K562 (cell line): Measurements from ENCODE around the gene TBX6. TPM values are rescaled to one million over a fixed set of nuclear protein-coding genes. Genes with fewer than 3 reads are reported as not detected.

ENCODE experiments used
- ARID2 ChIP-seq: fragments of 450-650 bp; IDR thresholded peaks from 2 replicates; pipeline ENCODE4 v1.6.1; 2017; ENCODE audit warnings: antibody characterized with exemption, mild to moderate bottlenecking
- BCOR ChIP-seq: fragments of 450-650 bp; IDR thresholded peaks from 2 replicates; pipeline ENCODE4 v1.6.1; 2016
- CBX3 ChIP-seq, 2 experiments: IDR thresholded peaks; 1 replicate in 1 of 2; 2 replicates in 1 of 2; pipeline ENCODE4 v1.6.1; 2012; ENCODE audit warnings: inconsistent platforms in 2 of 2, low read length in 2 of 2, borderline replicate concordance in 1 of 2, control low read depth in 1 of 2
- ESRRA ChIP-seq: fragments of 450-650 bp; IDR thresholded peaks from 2 replicates; pipeline ENCODE4 v1.6.1; 2014; ENCODE audit warnings: low read depth, mild to moderate bottlenecking, moderate library complexity, borderline replicate concordance
- FOXP1 ChIP-seq: sonication (generic); formaldehyde crosslinking; IDR thresholded peaks from 2 replicates; pipeline ENCODE4 v1.8.0; 2022; ENCODE audit warnings: mild to moderate bottlenecking, missing genetic modification reagents
- IFI16 ChIP-seq: fragments of 250-450 bp; sonication (Bioruptor Pico); IDR thresholded peaks from 2 replicates; pipeline ENCODE4 v2.1.2; 2022; ENCODE audit warnings: mild to moderate bottlenecking, inconsistent platforms
- MAZ ChIP-seq, 2 experiments: fragments of 450-650 bp in 1 of 2; sonication (generic) in 1 of 2; formaldehyde crosslinking; IDR thresholded peaks in 1 of 2; conservative IDR thresholded peaks in 1 of 2; 2 replicates each; pipeline versions ENCODE4 v1.4.0 to v1.5.0; 2020; ENCODE audit warnings: mild to moderate bottlenecking in 1 of 2, missing genetic modification reagents in 1 of 2
- NELFE ChIP-seq: IDR thresholded peaks from 2 replicates; pipeline ENCODE4 v1.6.1; 2011; ENCODE audit warnings: mild to moderate bottlenecking; ENCODE audit not compliant: insufficient read depth, insufficient read length
- NFE2L1 ChIP-seq: fragments of 450-650 bp; IDR thresholded peaks from 2 replicates; pipeline ENCODE4 v1.6.1; 2016; ENCODE audit warnings: missing genetic modification characterization, low read depth, mild to moderate bottlenecking, missing compliant biosample characterization, moderate library complexity, borderline replicate concordance
- POLR2G ChIP-seq: fragments of 200-400 bp; formaldehyde crosslinking; IDR thresholded peaks from 2 replicates; pipeline ENCODE4 v1.6.1; 2017; ENCODE audit warnings: low read depth, mild to moderate bottlenecking, antibody characterized with exemption, low read length, moderate library complexity
- POLR3A ChIP-seq: IDR thresholded peaks from 2 replicates; pipeline ENCODE4 v1.6.1; 2011; ENCODE audit warnings: borderline replicate concordance, mild to moderate bottlenecking, moderate library complexity; ENCODE audit not compliant: insufficient read length, insufficient read depth; ENCODE audit errors: extremely low read depth
- RBM25 ChIP-seq: fragments of 200-400 bp; formaldehyde crosslinking; IDR thresholded peaks from 2 replicates; pipeline ENCODE4 v1.6.1; 2018; ENCODE audit warnings: low read length, low read depth, moderate library complexity; ENCODE audit not compliant: severe bottlenecking
- SMARCA5 ChIP-seq: fragments of 450-650 bp; IDR thresholded peaks from 2 replicates; pipeline ENCODE4 v1.6.1; 2016
- SP1 ChIP-seq: sonication (generic); formaldehyde crosslinking; IDR thresholded peaks from 2 replicates; pipeline ENCODE4 v1.8.1; 2022; ENCODE audit warnings: mild to moderate bottlenecking, missing genetic modification reagents
- TAF15 ChIP-seq: fragments of 200-400 bp; formaldehyde crosslinking; IDR thresholded peaks from 2 replicates; pipeline ENCODE4 v1.6.1; 2017; ENCODE audit warnings: mild to moderate bottlenecking, low read depth, low read length, moderate library complexity
- TRIM24 ChIP-seq, 2 experiments: fragments of 450-650 bp; IDR thresholded peaks; 2 replicates each; pipeline ENCODE4 v1.6.1; 2016
- TRIM28 ChIP-seq: fragments of 450-650 bp; IDR thresholded peaks from 2 replicates; pipeline ENCODE4 v1.6.1; 2017
- XRCC3 ChIP-seq: fragments of 450-650 bp; IDR thresholded peaks from 2 replicates; pipeline ENCODE4 v1.6.1; 2017; ENCODE audit warnings: mild to moderate bottlenecking, moderate library complexity
- YBX1 ChIP-seq: fragments of 450-650 bp; IDR thresholded peaks from 2 replicates; pipeline ENCODE4 v1.7.1; 2016; ENCODE audit warnings: mild to moderate bottlenecking
- ZNF263 ChIP-seq: sonication (generic); formaldehyde crosslinking; IDR thresholded peaks from 2 replicates; pipeline ENCODE4 v1.8.0; 2022; ENCODE audit warnings: mild to moderate bottlenecking, missing genetic modification reagents, borderline replicate concordance
- ZNF316 ChIP-seq: fragments of 450-650 bp; IDR thresholded peaks from 2 replicates; pipeline ENCODE4 v1.6.1; 2016
- ZNF445 ChIP-seq: fragments of 250-450 bp; sonication (Bioruptor Pico); IDR thresholded peaks from 2 replicates; pipeline ENCODE4 v1.4.0; 2020; ENCODE audit warnings: low read depth, mild to moderate bottlenecking, moderate library complexity
- ZNF764 ChIP-seq: fragments of 250-450 bp; sonication (Bioruptor Pico); IDR thresholded peaks from 2 replicates; pipeline ENCODE4 v1.4.0; 2020; ENCODE audit warnings: low read depth, mild to moderate bottlenecking, moderate library complexity
- polyA plus RNA-seq, 8 experiments: library from polyadenylated mRNA; depleted of rRNA in 4 of 8; stranded (reverse) in 5 of 8; unstranded in 3 of 8; fragments of >200 nt; fragmentation: Nextera tagmentation in 2 of 8; fragmentation: Illumina TruSeq in 1 of 8; extraction: Ambion mirVana in 2 of 8; extraction: Trizol in 1 of 8; gene quantifications; 2 replicates each; pipeline versions ENCODE4 v1.2.1 to v1.2.3, GENCODE V29; 2011 to 2014; ENCODE audit warnings: inconsistent platforms in 1 of 8, missing spikeins in 1 of 8
- total RNA-seq, 7 experiments: library from RNA; depleted of rRNA in 6 of 7; stranded (reverse); fragments of >200 nt in 6 of 7; fragmentation: Illumina TruSeq in 2 of 7; extraction: Trizol in 2 of 7; gene quantifications; 2 replicates each; pipeline versions ENCODE4 v1.2.1 to v1.2.3, GENCODE V29; 2011 to 2021; ENCODE audit warnings: low replicate concordance in 1 of 7
- TF ChIP-seq, protein P1 (sequence below): sonication (generic); formaldehyde crosslinking; IDR thresholded peaks from 2 replicates; pipeline ENCODE4 v1.8.0; 2022; ENCODE audit warnings: mild to moderate bottlenecking, missing genetic modification reagents
- TF ChIP-seq, protein P2 (sequence below): sonication (generic); formaldehyde crosslinking; IDR thresholded peaks from 2 replicates; pipeline ENCODE4 v1.8.1; 2022; ENCODE audit warnings: missing genetic modification reagents

Gene TBX6
- total and polyA plus RNA-seq, 9 of the 15 experiments (the other 6 are each of a cell fraction or from before 2014, with no cell fraction given): 0.07 to 0.58 (median 0.11) TPM; not detected in 2

DNA sequence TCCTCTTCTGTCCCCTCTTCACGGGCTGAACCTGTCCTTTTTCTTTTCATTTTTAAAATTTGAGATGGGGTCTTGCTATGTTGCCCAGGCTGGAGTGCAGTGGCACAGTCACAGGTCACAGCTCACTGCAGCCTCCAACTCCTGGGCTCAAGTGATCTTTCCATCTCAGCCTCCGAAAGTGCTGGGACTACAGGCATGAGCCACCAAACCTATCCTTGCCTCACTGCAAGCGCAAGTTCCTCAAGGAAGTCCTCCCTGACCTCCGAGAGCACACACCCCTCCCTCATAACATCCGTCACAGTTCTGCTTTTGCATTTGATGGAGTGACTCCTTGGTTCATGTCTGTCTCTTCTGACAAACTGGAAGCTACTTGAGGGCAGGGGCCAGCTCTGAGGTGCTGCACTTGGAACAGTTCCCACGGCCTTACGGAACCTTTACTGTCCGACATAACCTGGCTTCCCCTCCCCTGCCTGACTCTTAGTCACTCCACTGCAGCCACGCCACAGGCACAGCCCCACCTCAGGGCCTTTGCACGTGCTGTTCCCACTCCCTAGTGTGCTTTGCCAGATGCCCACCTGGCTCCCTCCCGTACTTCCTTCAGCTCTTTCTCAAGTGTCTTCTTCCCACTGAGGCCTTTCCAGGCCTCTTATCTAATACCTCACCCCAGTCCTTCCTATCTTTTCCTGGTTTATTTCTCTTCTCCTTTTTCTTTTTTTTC, 4.4 kb downstream of the TBX6 start (continued):
- no peak for TF ChIP-seq SP1 (CRISPR knock-in tag)
- peak; percentile 92 for TF ChIP-seq ZNF316
- no peak for TF ChIP-seq ZNF764 (CRISPR knock-in tag)
- no peak for TF ChIP-seq POLR2G
- no peak for TF ChIP-seq ESRRA
- TF ChIP-seq TAF15: no peak
- no peak for TF ChIP-seq POLR3A
- TF ChIP-seq TRIM24 (IDR thresholded peaks at IDR 0.05): peak in 1 of 2 experiments; percentile 81; a peak in 2 of 4 replicates
- TF ChIP-seq ARID2: no peak
- peak; percentile 88 for TF ChIP-seq SMARCA5
- no peak for TF ChIP-seq MAZ (CRISPR knock-in tag; conservative IDR thresholded peaks at IDR 0.05 in 1 of 2, IDR thresholded peaks at IDR 0.05 in 1 of 2)
- 0 out of 3 replicates have a peak, but pooled peaks of 1 of the 2 experiments have one; percentile 44 for TF ChIP-seq CBX3 (IDR thresholded peaks at IDR 0.05; ENCODE audit: borderline replicate concordance in 1 of 2, low read length in 2 of 2)
- TF ChIP-seq ZNF263 (CRISPR knock-in tag): 0 out of 2 replicates have a peak, but pooled peaks have one; percentile 39
- TF ChIP-seq NFE2L1 (tag): no peak
- TF ChIP-seq FOXP1 (CRISPR knock-in tag): 0 out of 2 replicates have a peak, but pooled peaks have one; percentile 39
- TF ChIP-seq RBM25: peak; percentile 74
- no peak for TF ChIP-seq YBX1
- TF ChIP-seq, protein P1, sequence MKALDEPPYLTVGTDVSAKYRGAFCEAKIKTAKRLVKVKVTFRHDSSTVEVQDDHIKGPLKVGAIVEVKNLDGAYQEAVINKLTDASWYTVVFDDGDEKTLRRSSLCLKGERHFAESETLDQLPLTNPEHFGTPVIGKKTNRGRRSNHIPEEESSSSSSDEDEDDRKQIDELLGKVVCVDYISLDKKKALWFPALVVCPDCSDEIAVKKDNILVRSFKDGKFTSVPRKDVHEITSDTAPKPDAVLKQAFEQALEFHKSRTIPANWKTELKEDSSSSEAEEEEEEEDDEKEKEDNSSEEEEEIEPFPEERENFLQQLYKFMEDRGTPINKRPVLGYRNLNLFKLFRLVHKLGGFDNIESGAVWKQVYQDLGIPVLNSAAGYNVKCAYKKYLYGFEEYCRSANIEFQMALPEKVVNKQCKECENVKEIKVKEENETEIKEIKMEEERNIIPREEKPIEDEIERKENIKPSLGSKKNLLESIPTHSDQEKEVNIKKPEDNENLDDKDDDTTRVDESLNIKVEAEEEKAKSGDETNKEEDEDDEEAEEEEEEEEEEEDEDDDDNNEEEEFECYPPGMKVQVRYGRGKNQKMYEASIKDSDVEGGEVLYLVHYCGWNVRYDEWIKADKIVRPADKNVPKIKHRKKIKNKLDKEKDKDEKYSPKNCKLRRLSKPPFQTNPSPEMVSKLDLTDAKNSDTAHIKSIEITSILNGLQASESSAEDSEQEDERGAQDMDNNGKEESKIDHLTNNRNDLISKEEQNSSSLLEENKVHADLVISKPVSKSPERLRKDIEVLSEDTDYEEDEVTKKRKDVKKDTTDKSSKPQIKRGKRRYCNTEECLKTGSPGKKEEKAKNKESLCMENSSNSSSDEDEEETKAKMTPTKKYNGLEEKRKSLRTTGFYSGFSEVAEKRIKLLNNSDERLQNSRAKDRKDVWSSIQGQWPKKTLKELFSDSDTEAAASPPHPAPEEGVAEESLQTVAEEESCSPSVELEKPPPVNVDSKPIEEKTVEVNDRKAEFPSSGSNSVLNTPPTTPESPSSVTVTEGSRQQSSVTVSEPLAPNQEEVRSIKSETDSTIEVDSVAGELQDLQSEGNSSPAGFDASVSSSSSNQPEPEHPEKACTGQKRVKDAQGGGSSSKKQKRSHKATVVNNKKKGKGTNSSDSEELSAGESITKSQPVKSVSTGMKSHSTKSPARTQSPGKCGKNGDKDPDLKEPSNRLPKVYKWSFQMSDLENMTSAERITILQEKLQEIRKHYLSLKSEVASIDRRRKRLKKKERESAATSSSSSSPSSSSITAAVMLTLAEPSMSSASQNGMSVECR: no peak
- no peak for TF ChIP-seq XRCC3
- TF ChIP-seq TRIM28: peak; percentile 77
- no peak for TF ChIP-seq ZNF445 (CRISPR knock-in tag)
- TF ChIP-seq, protein P2, sequence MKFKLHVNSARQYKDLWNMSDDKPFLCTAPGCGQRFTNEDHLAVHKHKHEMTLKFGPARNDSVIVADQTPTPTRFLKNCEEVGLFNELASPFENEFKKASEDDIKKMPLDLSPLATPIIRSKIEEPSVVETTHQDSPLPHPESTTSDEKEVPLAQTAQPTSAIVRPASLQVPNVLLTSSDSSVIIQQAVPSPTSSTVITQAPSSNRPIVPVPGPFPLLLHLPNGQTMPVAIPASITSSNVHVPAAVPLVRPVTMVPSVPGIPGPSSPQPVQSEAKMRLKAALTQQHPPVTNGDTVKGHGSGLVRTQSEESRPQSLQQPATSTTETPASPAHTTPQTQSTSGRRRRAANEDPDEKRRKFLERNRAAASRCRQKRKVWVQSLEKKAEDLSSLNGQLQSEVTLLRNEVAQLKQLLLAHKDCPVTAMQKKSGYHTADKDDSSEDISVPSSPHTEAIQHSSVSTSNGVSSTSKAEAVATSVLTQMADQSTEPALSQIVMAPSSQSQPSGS (CRISPR knock-in tag): no peak
- TF ChIP-seq NELFE: no peak
- TF ChIP-seq BCOR: peak; percentile 87
- TF ChIP-seq IFI16 (CRISPR knock-in tag): no peak
